K562 (cell line): ENCODE measurements around the gene LACTB. TPM values are rescaled to one million over a fixed set of nuclear protein-coding genes. Genes with fewer than 3 reads are reported as not detected.
A peak's percentile ranks its signal among the peaks of the same experiment; 100 is the strongest.

ENCODE experiments used
- ATAC-seq: fragments of 200-7000 bp; cut with Tn5 transposase; 3 replicates; pipeline ENCODE4 v1.9.1; 2020; ENCODE audit warnings: moderate library complexity
- BruUV-seq: library from RNA; stranded (reverse); fragments of 400-500 nt; replicated peaks from 2 replicates; lab custom pipeline; 2021; lab: Mats Ljungman, UMichigan
- CTCF ChIA-PET: fragments of 300-600 bp; formaldehyde crosslinking; extraction: SDS; loops from one replicate; lab custom pipeline; 2021; ENCODE audit warnings: low intra/inter-chr PET ratio; lab: Yijun Ruan, JAX
- POLR2A ChIA-PET: fragments of 300-600, 350-650 bp; sonication (Branson Sonifier 250); formaldehyde crosslinking; extraction: SDS; loops from one replicate; lab custom pipeline; 2021; ENCODE audit warnings: antibody characterized with exemption, inconsistent platforms; lab: Yijun Ruan, JAX
- DNase-seq, 4 experiments: peaks; one replicate each; pipeline versions ENCODE4 v3.0.0 to v3.0.0-alpha.2; 2011 to 2018; ENCODE audit warnings: low spot score in 3 of 4, mixed read lengths in 3 of 4; ENCODE audit errors: extremely low read depth in 1 of 4
- FAIRE-seq: peaks from 2 replicates; lab custom pipeline; 2011; peaks lifted over from hg19 to GRCh38; lab: Jason Lieb, UNC
- H2AFZ ChIP-seq: 2 replicates; pipeline ENCODE4 v1.6.0; 2011; ENCODE audit warnings: low read depth, low read length, control low read depth, inconsistent platforms
- H3K27ac ChIP-seq: fragments of 200-600 bp; 3 replicates; pipeline ENCODE4 v1.8.0; 2011; ENCODE audit warnings: low read depth, mild to moderate bottlenecking, control low read depth, inconsistent platforms, low read length, moderate library complexity, mixed read lengths; ENCODE audit errors: extremely low read depth
- H3K27me3 ChIP-seq, 2 experiments: fragments of 300-600 bp in 1 of 2; 2 replicates in 1 of 2; 3 replicates in 1 of 2; pipeline versions ENCODE4 v1.6.0 to v1.8.0; 2011; ENCODE audit warnings: inconsistent platforms in 2 of 2, low read length in 2 of 2, mild to moderate bottlenecking in 1 of 2, mixed read lengths in 1 of 2, moderate library complexity in 1 of 2; ENCODE audit not compliant: control insufficient read depth in 2 of 2, insufficient read depth in 2 of 2
- H3K36me3 ChIP-seq: fragments of 300-600 bp; 3 replicates; pipeline ENCODE4 v1.8.0; 2011; ENCODE audit warnings: mild to moderate bottlenecking, low read length, inconsistent platforms; ENCODE audit not compliant: control insufficient read depth, insufficient read depth
- H3K4me1 ChIP-seq, 2 experiments: fragments of 200-600 bp in 1 of 2; replicated peaks in 1 of 2; 2 replicates in 1 of 2; 3 replicates in 1 of 2; pipeline versions ENCODE4 v1.5.1 to v1.8.0; 2011; ENCODE audit warnings: inconsistent platforms in 2 of 2, low read length in 2 of 2, mild to moderate bottlenecking in 1 of 2, mixed read lengths in 1 of 2, moderate library complexity in 1 of 2; ENCODE audit not compliant: control insufficient read depth in 2 of 2, insufficient read depth in 2 of 2
- H3K4me2 ChIP-seq: 2 replicates; pipeline ENCODE4 v1.6.1; 2011; ENCODE audit warnings: low read length, control low read depth, inconsistent platforms, mixed read lengths; ENCODE audit not compliant: insufficient read depth
- H3K4me3 ChIP-seq: fragments of 200-600 bp; sonication (generic), shearing (Covaris generic); 2 replicates; pipeline ENCODE4 v1.5.1; 2016; ENCODE audit warnings: control low read depth, inconsistent platforms
- H3K79me2 ChIP-seq: fragments of 200-600 bp; 3 replicates; pipeline ENCODE4 v1.8.0; 2011; ENCODE audit warnings: low read length, inconsistent platforms; ENCODE audit not compliant: control insufficient read depth, insufficient read depth
- H3K9ac ChIP-seq, 2 experiments: 2 replicates each; pipeline versions ENCODE4 v1.6.0 to v1.6.1; 2011; ENCODE audit warnings: low read depth in 2 of 2, low read length in 2 of 2, control low read depth in 1 of 2, inconsistent platforms in 1 of 2, mild to moderate bottlenecking in 1 of 2, mixed read lengths in 1 of 2; ENCODE audit not compliant: insufficient read depth in 1 of 2
- H3K9me1 ChIP-seq: one replicate; pipeline ENCODE4 v1.6.0; 2011; ENCODE audit warnings: inconsistent platforms, mild to moderate bottlenecking, low read length, moderate library complexity; ENCODE audit not compliant: control insufficient read depth, insufficient read depth
- H3K9me3 ChIP-seq: replicated peaks from 2 replicates; pipeline ENCODE4 v1.5.1; 2011; ENCODE audit warnings: low read depth, low read length, inconsistent platforms; ENCODE audit not compliant: control insufficient read depth, insufficient read depth
- H4K20me1 ChIP-seq: replicated peaks from 2 replicates; pipeline ENCODE4 v1.6.1; 2011; ENCODE audit warnings: low read length, inconsistent platforms, mixed read lengths; ENCODE audit not compliant: control insufficient read depth, insufficient read depth
- ATF1 ChIP-seq, 2 experiments: fragments of 450-650 bp in 1 of 2; IDR thresholded peaks; 2 replicates each; pipeline ENCODE4 v1.6.1; 2016; ENCODE audit warnings: missing compliant biosample characterization in 1 of 2, missing genetic modification characterization in 1 of 2
- ATF7 ChIP-seq: fragments of 450-650 bp; IDR thresholded peaks from 2 replicates; pipeline ENCODE4 v1.7.1; 2014; ENCODE audit warnings: mild to moderate bottlenecking, moderate library complexity
- CEBPZ ChIP-seq: fragments of 150-350 bp; IDR thresholded peaks from 2 replicates; pipeline ENCODE4 v1.6.1; 2014; ENCODE audit warnings: low read depth, mild to moderate bottlenecking, low read length, borderline replicate concordance
- ETV1 ChIP-seq: fragments of 450-650 bp; conservative IDR thresholded peaks from 2 replicates; pipeline ENCODE4 v1.6.1; 2016; ENCODE audit warnings: missing genetic modification characterization, control low read depth, low read depth, missing compliant biosample characterization
- NBN ChIP-seq: fragments of 450-650 bp; IDR thresholded peaks from 2 replicates; pipeline ENCODE4 v1.6.1; 2016; ENCODE audit warnings: low read depth, mild to moderate bottlenecking
- RCOR1 ChIP-seq, 2 experiments: IDR thresholded peaks; 2 replicates each; pipeline ENCODE4 v1.6.1; 2012; ENCODE audit warnings: low read depth in 2 of 2, low read length in 2 of 2, borderline replicate concordance in 1 of 2, improper control_type of control experiment in 1 of 2
- SRF ChIP-seq, 2 experiments: fragments of 250-450, 450-650 bp in 1 of 2; sonication (Bioruptor Pico) in 1 of 2; sonication (generic) in 1 of 2; formaldehyde crosslinking; IDR thresholded peaks; 2 replicates each; pipeline versions ENCODE4 v1.5.0 to v1.5.1; 2020 to 2022; ENCODE audit warnings: mild to moderate bottlenecking in 1 of 2, missing genetic modification reagents in 1 of 2
- SRSF3 ChIP-seq: fragments of 200-400 bp; formaldehyde crosslinking; IDR thresholded peaks from 2 replicates; pipeline ENCODE4 v1.6.1; 2016; ENCODE audit warnings: mild to moderate bottlenecking, low read length, moderate library complexity; ENCODE audit not compliant: insufficient read depth
- TBL1XR1 ChIP-seq, 2 experiments: IDR thresholded peaks; 2 replicates each; pipeline ENCODE4 v1.6.1; 2012; ENCODE audit warnings: improper control_type of control experiment in 2 of 2, low read length in 2 of 2, mild to moderate bottlenecking in 1 of 2
- ZNF121 ChIP-seq: sonication (generic); formaldehyde crosslinking; conservative IDR thresholded peaks from 2 replicates; pipeline ENCODE4 v1.8.0; 2022; ENCODE audit warnings: missing genetic modification reagents
- ZNF57 ChIP-seq: fragments of 450-650 bp; formaldehyde crosslinking; IDR thresholded peaks from 2 replicates; pipeline ENCODE4 v1.4.0; 2020; ENCODE audit warnings: mild to moderate bottlenecking, moderate library complexity
- WGBS: fragments of 100-300 bp; shearing (Covaris generic); methylation state at CpG from one replicate; pipeline ENCODE4 v1.1.6; 2016; ENCODE audit warnings: low coverage, mixed read lengths; ENCODE audit not compliant: insufficient coverage; ENCODE audit errors: missing lambda C conversion rate; 5-methylcytosine and 5-hydroxymethylcytosine counted together
- in situ Hi-C: fragments of 300-500 bp; cut with MboI; formaldehyde crosslinking; loops from 4 replicates; pipeline ENCODE4 v1.15.0; 2018; ENCODE audit warnings: inconsistent platforms, mixed read lengths
- intact Hi-C: fragments of 100-400 bp; cut with micrococcal nuclease; formaldehyde crosslinking; loops from 2 replicates; pipeline ENCODE4 v1.14.2; 2022
- polyA plus RNA-seq, 8 experiments: library from polyadenylated mRNA; depleted of rRNA in 4 of 8; stranded (reverse) in 5 of 8; unstranded in 3 of 8; fragments of >200 nt; fragmentation: Nextera tagmentation in 2 of 8; fragmentation: Illumina TruSeq in 1 of 8; extraction: Ambion mirVana in 2 of 8; extraction: Trizol in 1 of 8; gene quantifications; 2 replicates each; pipeline versions ENCODE4 v1.2.1 to v1.2.3, GENCODE V29; 2011 to 2014; ENCODE audit warnings: inconsistent platforms in 1 of 8, missing spikeins in 1 of 8
- total RNA-seq, 7 experiments: library from RNA; depleted of rRNA in 6 of 7; stranded (reverse); fragments of >200 nt in 6 of 7; fragmentation: Illumina TruSeq in 2 of 7; extraction: Trizol in 2 of 7; gene quantifications; 2 replicates each; pipeline versions ENCODE4 v1.2.1 to v1.2.3, GENCODE V29; 2011 to 2021; ENCODE audit warnings: low replicate concordance in 1 of 7

LACTB gene
- total and polyA plus RNA-seq, 9 of the 15 experiments (the other 6 are each of a cell fraction or from before 2014, with no cell fraction given): 3.1 to 15.5 (median 9.8) TPM

GRCh38 chr15:63093486-63094205, 28.0 kb upstream of the LACTB start:
- DNase-seq (peak; percentile 74 to 87 (median 78)), ATAC-seq (peak; percentile 99), FAIRE-seq (peak; percentile 96)
- Histone ChIP-seq H3K9me3 (no peaks in the 10 kb centered on the region), H3K9ac (no peak overlapping the region), H2AFZ (peak overlapping the region; percentile 37; the same call in 1 of the 2 replicates), H3K27ac (no peak overlapping the region), H4K20me1 (no peaks in the 10 kb centered on the region), H3K4me2 (no peak overlapping the region), H3K27me3 (0 out of 5 replicates have a peak, but pooled peaks cover 0 to 3% of the 10 kb centered on the region in 2 experiments), H3K9me1 (no peaks in the 10 kb centered on the region), H3K4me3 (no peak overlapping the region), H3K36me3 (no peaks in the 10 kb centered on the region), H3K79me2 (no peaks in the 10 kb centered on the region), H3K4me1 (peaks cover 2 to 5% of the 10 kb centered on the region in 2 experiments; a peak in 1 of 5 replicates)
- 11% methylated on average over 6 of the region's 6 CpGs for WGBS
- intact Hi-C loops: loop anchor here (1.0 kb wide), 3 partner anchors 45 to 311 kb away; no protein-coding TSS in a partner anchor
- in situ Hi-C loops: no loop called here
- POLR2A ChIA-PET: interaction anchor here (0.6 to 1.1 kb wide), 2 partner anchors 11 to 46 kb away, joined by 3 read pairs; no protein-coding TSS in a partner anchor
- CTCF ChIA-PET: interaction anchor here (1.6 to 4.2 kb wide), 4 partner anchors 45 to 312 kb away, joined by 5 to 56 read pairs (median 13); no protein-coding TSS in a partner anchor
- no TSS peak for BruUV-seq
- TF ChIP-seq ETV1 (tag) (peak; percentile 67), RCOR1 (IDR thresholded peaks at IDR 0.05; ENCODE audit: borderline replicate concordance in 1 of 2, low read depth in 2 of 2, low read length in 2 of 2) (peak in 1 of 2 experiments; percentile 24; a peak in 2 of 4 replicates), ZNF121 (CRISPR knock-in tag) (no peak), CEBPZ (no peak), SRF (CRISPR knock-in tag; IDR thresholded peaks at IDR 0.05) (0 out of 4 replicates have a peak, but pooled peaks of 1 of the 2 experiments have one; percentile 6), ATF1 (CRISPR knock-in tag; IDR thresholded peaks at IDR 0.05) (no peak), ATF1 (tag; IDR thresholded peaks at IDR 0.05) (peak; percentile 29; the same call in 1 of the 2 replicates), SRSF3 (no peak), NBN (peak; percentile 27; the same call in 1 of the 2 replicates), ZNF57 (no peak), ATF7 (peak; percentile 41; the same call in 1 of the 2 replicates), TBL1XR1 (IDR thresholded peaks at IDR 0.05; ENCODE audit: low read length in 2 of 2) (peak in 1 of 2 experiments; percentile 39; a peak in 1 of 4 replicates)
